Measurements from ENCODE around the gene PRICKLE3.

Gene PRICKLE3

GRCh38 chrX:49186125-49187027, at the start of gene PRICKLE3:
PRICKLE3 (minus strand) TSS chrX:49186373; CDS start chrX:49186297, 76 bp downstream.
- no peak for DNase-seq (ENCODE audit: low read depth, low spot score)

- DNase-seq (ENCODE audit: low read depth, low spot score), result no peak
Measured at GRCh38 chrX:49233887-49234555, 47.8 kb upstream of the PRICKLE3 start.

- DNase-seq (ENCODE audit: low read depth, low spot score), result no peak
Measured at GRCh38 chrX:49233176-49233575, 47.0 kb upstream of the PRICKLE3 start, which contains the start of gene CACNA1F. CACNA1F (minus strand) TSS chrX:49233340; CDS start chrX:49233309, 31 bp downstream.

GRCh38 chrX:49232525-49232924, 46.4 kb upstream of the PRICKLE3 start:
- no peak for DNase-seq (ENCODE audit: low read depth, low spot score)

GRCh38 chrX:49231333-49232000, 45.3 kb upstream of the PRICKLE3 start:
- DNase-seq (ENCODE audit: low read depth, low spot score), result no peak

GRCh38 chrX:49230500-49231232, 44.5 kb upstream of the PRICKLE3 start:
- no peak for DNase-seq (ENCODE audit: low read depth, low spot score)

GRCh38 chrX:49228185-49228584, 42.0 kb upstream of the PRICKLE3 start:
- DNase-seq (ENCODE audit: low read depth, low spot score), result no peak

GRCh38 chrX:49227726-49228125, 41.6 kb upstream of the PRICKLE3 start:
- no peak for DNase-seq (ENCODE audit: low read depth, low spot score)

- no peak for DNase-seq (ENCODE audit: low read depth, low spot score)
Measured at GRCh38 chrX:49226946-49227345, 40.8 kb upstream of the PRICKLE3 start.

GRCh38 chrX:49225858-49226257, 39.7 kb upstream of the PRICKLE3 start:
- no peak for DNase-seq (ENCODE audit: low read depth, low spot score)

GRCh38 chrX:49221868-49222267, 35.7 kb upstream of the PRICKLE3 start:
- no peak for DNase-seq (ENCODE audit: low read depth, low spot score)

- DNase-seq (ENCODE audit: low read depth, low spot score), result no peak
Measured at GRCh38 chrX:49220100-49220499, 33.9 kb upstream of the PRICKLE3 start.

- no peak for DNase-seq (ENCODE audit: low read depth, low spot score)
Measured at GRCh38 chrX:49214996-49215526, 28.9 kb upstream of the PRICKLE3 start.

- no peak for DNase-seq (ENCODE audit: low read depth, low spot score)
Measured at GRCh38 chrX:49214416-49214815, 28.2 kb upstream of the PRICKLE3 start.

- DNase-seq (ENCODE audit: low read depth, low spot score), result no peak
Measured at GRCh38 chrX:49212861-49213260, 26.7 kb upstream of the PRICKLE3 start.

GRCh38 chrX:49212209-49212608, 26.0 kb upstream of the PRICKLE3 start:
- no peak for DNase-seq (ENCODE audit: low read depth, low spot score)

- DNase-seq (ENCODE audit: low read depth, low spot score), result no peak
Measured at GRCh38 chrX:49211074-49211473, 24.9 kb upstream of the PRICKLE3 start.

- DNase-seq (ENCODE audit: low read depth, low spot score), result no peak
Measured at GRCh38 chrX:49210406-49210805, 24.2 kb upstream of the PRICKLE3 start.

- no peak for DNase-seq (ENCODE audit: low read depth, low spot score)
Measured at GRCh38 chrX:49209434-49210251, 23.5 kb upstream of the PRICKLE3 start.

- no peak for DNase-seq (ENCODE audit: low read depth, low spot score)
Measured at GRCh38 chrX:49208399-49208798, 22.2 kb upstream of the PRICKLE3 start.
